Neural progenitor cell (in vitro differentiated cells): ENCODE results near the gene NRCAM.

Experiments
- EZH2 ChIP-seq: fragments of 200-600 bp; sonication (generic); IDR thresholded peaks from 2 replicates; pipeline ENCODE4 v1.6.1; 2017; ENCODE audit warnings: antibody characterized with exemption, mild to moderate bottlenecking, moderate library complexity
- TF ChIP-seq, protein P1 (sequence below): fragments of 200-600 bp; sonication (generic); IDR thresholded peaks from 2 replicates; pipeline ENCODE4 v1.5.1; 2017; ENCODE audit warnings: antibody characterized with exemption, mild to moderate bottlenecking

DNA sequence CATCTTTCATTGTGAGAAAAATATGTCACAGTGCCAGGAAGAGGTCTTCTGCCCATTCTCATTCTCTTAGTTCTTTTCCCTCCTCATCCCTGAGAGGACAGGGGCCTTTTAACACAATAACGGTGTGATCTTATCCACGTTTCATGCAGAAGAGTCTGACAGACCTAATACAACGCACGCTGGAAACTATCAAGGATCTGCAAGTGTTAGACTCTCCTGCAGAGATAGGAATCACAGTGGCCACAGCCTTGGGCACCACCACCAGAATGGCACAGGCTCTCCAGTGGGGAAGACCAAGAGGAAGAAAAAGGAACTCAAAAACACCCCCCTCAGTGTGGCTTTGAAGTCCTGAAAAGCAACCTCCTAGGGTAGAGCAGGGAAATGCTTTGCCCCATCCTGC lies 253.5 kb downstream of the NRCAM start:
- TF ChIP-seq, protein P1, sequence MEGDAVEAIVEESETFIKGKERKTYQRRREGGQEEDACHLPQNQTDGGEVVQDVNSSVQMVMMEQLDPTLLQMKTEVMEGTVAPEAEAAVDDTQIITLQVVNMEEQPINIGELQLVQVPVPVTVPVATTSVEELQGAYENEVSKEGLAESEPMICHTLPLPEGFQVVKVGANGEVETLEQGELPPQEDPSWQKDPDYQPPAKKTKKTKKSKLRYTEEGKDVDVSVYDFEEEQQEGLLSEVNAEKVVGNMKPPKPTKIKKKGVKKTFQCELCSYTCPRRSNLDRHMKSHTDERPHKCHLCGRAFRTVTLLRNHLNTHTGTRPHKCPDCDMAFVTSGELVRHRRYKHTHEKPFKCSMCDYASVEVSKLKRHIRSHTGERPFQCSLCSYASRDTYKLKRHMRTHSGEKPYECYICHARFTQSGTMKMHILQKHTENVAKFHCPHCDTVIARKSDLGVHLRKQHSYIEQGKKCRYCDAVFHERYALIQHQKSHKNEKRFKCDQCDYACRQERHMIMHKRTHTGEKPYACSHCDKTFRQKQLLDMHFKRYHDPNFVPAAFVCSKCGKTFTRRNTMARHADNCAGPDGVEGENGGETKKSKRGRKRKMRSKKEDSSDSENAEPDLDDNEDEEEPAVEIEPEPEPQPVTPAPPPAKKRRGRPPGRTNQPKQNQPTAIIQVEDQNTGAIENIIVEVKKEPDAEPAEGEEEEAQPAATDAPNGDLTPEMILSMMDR, result no peak
- TF ChIP-seq EZH2, result no peak
